GM23248 (cell line): ENCODE measurements around the gene DYRK1B. TPM values are rescaled to one million over a fixed set of nuclear protein-coding genes. Genes with fewer than 3 reads are reported as not detected.

Experiments used
- DNase-seq: peaks from one replicate; pipeline ENCODE4 v3.0.0-alpha.2; 2015
- H2AFZ ChIP-seq: fragments of 200-600 bp; sonication (generic); 2 replicates; pipeline ENCODE4 v1.6.1; 2016; ENCODE audit warnings: antibody characterized with exemption
- H3F3A ChIP-seq: fragments of 200-600 bp; sonication (generic); 2 replicates; pipeline ENCODE4 v1.6.1; 2016; ENCODE audit warnings: mild to moderate bottlenecking, antibody characterized with exemption, mixed run types; ENCODE audit not compliant: insufficient read depth
- H3K27ac ChIP-seq: fragments of 200-600 bp; sonication (generic); 2 replicates; pipeline ENCODE4 v1.5.1; 2016; ENCODE audit warnings: mild to moderate bottlenecking
- H3K27me3 ChIP-seq: fragments of 200-600 bp; sonication (generic); replicated peaks from 2 replicates; pipeline ENCODE4 v1.6.1; 2016; ENCODE audit warnings: mild to moderate bottlenecking; ENCODE audit not compliant: insufficient read depth
- H3K36me3 ChIP-seq: fragments of 200-600 bp; sonication (generic); 2 replicates; pipeline ENCODE4 v1.6.1; 2016; ENCODE audit warnings: low read depth, mild to moderate bottlenecking
- H3K4me1 ChIP-seq: fragments of 200-600 bp; sonication (generic); 2 replicates; pipeline ENCODE4 v1.6.1; 2016; ENCODE audit warnings: mild to moderate bottlenecking; ENCODE audit not compliant: insufficient read depth
- H3K4me2 ChIP-seq: fragments of 200-600 bp; sonication (generic); one replicate; pipeline ENCODE4 v1.6.1; 2016; ENCODE audit warnings: mild to moderate bottlenecking; ENCODE audit not compliant: unreplicated experiment
- H3K4me3 ChIP-seq: fragments of 200-600 bp; sonication (generic); 2 replicates; pipeline ENCODE4 v1.5.1; 2016; ENCODE audit warnings: mild to moderate bottlenecking
- H3K79me2 ChIP-seq: fragments of 200-600 bp; sonication (generic); 2 replicates; pipeline ENCODE4 v1.6.1; 2016; ENCODE audit warnings: mild to moderate bottlenecking; ENCODE audit not compliant: insufficient read depth
- H3K9ac ChIP-seq: fragments of 200-600 bp; sonication (generic); 2 replicates; pipeline ENCODE4 v1.6.1; 2016; ENCODE audit warnings: mild to moderate bottlenecking
- H3K9me2 ChIP-seq: fragments of 200-600 bp; sonication (generic); 2 replicates; pipeline ENCODE4 v1.6.1; 2016; ENCODE audit warnings: mixed run types, mild to moderate bottlenecking, moderate library complexity; ENCODE audit not compliant: insufficient read depth
- H3K9me3 ChIP-seq: fragments of 200-600 bp; sonication (generic); one replicate; pipeline ENCODE4 v1.6.1; 2017; ENCODE audit warnings: low read depth
- H4K20me1 ChIP-seq: fragments of 200-600 bp; sonication (generic); 2 replicates; pipeline ENCODE4 v1.6.0; 2016; ENCODE audit not compliant: insufficient read depth
- EZH2 ChIP-seq: fragments of 200-600 bp; sonication (generic); IDR thresholded peaks from 2 replicates; pipeline ENCODE4 v1.6.1; 2018; ENCODE audit warnings: antibody characterized with exemption, mild to moderate bottlenecking; ENCODE audit not compliant: insufficient read depth, poor library complexity, severe bottlenecking
- EZH2phosphoT487 ChIP-seq: fragments of 200-600 bp; sonication (generic); IDR thresholded peaks from 2 replicates; pipeline ENCODE4 v1.6.1; 2018; ENCODE audit warnings: antibody characterized with exemption, moderate library complexity, mild to moderate bottlenecking, low read depth; ENCODE audit not compliant: insufficient read depth
- WGBS, 2 experiments: methylation state at CpG; one replicate each; pipeline ENCODE4 v1.1.6; 2015 to 2017; ENCODE audit warnings: low lambda C conversion rate in 2 of 2, low coverage in 1 of 2; ENCODE audit errors: missing lambda C conversion rate in 2 of 2; 5-methylcytosine and 5-hydroxymethylcytosine counted together
- in situ Hi-C: fragments of 300-500 bp; cut with MboI; formaldehyde crosslinking; loops from 2 replicates; pipeline ENCODE4 v1.15.0; 2020
- polyA plus RNA-seq: library from polyadenylated mRNA; unstranded; fragments of >200 nt; fragmentation: Nextera tagmentation; extraction: Ambion mirVana; gene quantifications from 2 replicates; pipeline ENCODE4 v1.2.1, GENCODE V29; 2016
- total RNA-seq: library from RNA; depleted of rRNA; stranded (reverse); fragments of >200 nt; shearing (Covaris generic); gene quantifications from 2 replicates; pipeline ENCODE4 v1.2.3, GENCODE V29; 2014

DYRK1B gene
- total and polyA plus RNA-seq, 2 experiments from 2014 or later: 11.1 to 14.9 TPM

GRCh38 chr19:39825531-39826076 is 8.4 kb downstream of the DYRK1B start:
- in situ Hi-C loops: no loop called here
- Histone ChIP-seq H3K9ac (no peak overlapping the region), H3F3A (peaks cover 7% of the 10 kb centered on the region; the same call in 1 of the 2 replicates), H3K79me2 (peaks cover 16% of the 10 kb centered on the region), H3K4me3 (no peak overlapping the region), H3K27me3 (no peaks in the 10 kb centered on the region), H3K4me1 (peaks cover 5% of the 10 kb centered on the region), H3K9me2 (no peaks in the 10 kb centered on the region), H4K20me1 (no peaks in the 10 kb centered on the region), H3K27ac (no peak overlapping the region), H3K9me3 (no peaks in the 10 kb centered on the region), H3K4me2 (no peak overlapping the region), H3K36me3 (peaks cover 18% of the 10 kb centered on the region; the same call in 1 of the 2 replicates), H2AFZ (no peak overlapping the region)
- DNase-seq: no peak
- TF ChIP-seq EZH2phosphoT487 (no peak), EZH2 (no peak)
- 84 to 85% methylated on average over 9 to 17 of the region's 17 CpGs for WGBS, 2 experiments

- in situ Hi-C loops: no loop called here
- 87% methylated on average over 10 to 11 of the region's 11 CpGs for WGBS, 2 experiments
- Histone ChIP-seq H3K27me3 (no peaks in the 10 kb centered on the region), H3K9me3 (no peaks in the 10 kb centered on the region), H3K27ac (0 out of 2 replicates have a peak overlapping the region, but pooled peaks have one; percentile 29), H3K9ac (no peak overlapping the region), H3K4me2 (peak overlapping the region; percentile 88), H3K79me2 (peaks cover 16% of the 10 kb centered on the region; the same call in 1 of the 2 replicates), H3K9me2 (no peaks in the 10 kb centered on the region), H3F3A (peaks cover 7% of the 10 kb centered on the region; the same call in 1 of the 2 replicates), H3K4me1 (peaks cover 5% of the 10 kb centered on the region), H3K4me3 (no peak overlapping the region), H4K20me1 (no peaks in the 10 kb centered on the region), H2AFZ (peak overlapping the region; percentile 84), H3K36me3 (peaks cover 17% of the 10 kb centered on the region; the same call in 1 of the 2 replicates)
- no peak for DNase-seq
- TF ChIP-seq EZH2phosphoT487 (no peak), EZH2 (no peak)
Measured at GRCh38 chr19:39825093-39825463, 8.9 kb downstream of the DYRK1B start.

GRCh38 chr19:39824143-39825092 is 9.5 kb downstream of the DYRK1B start:
- Histone ChIP-seq H3F3A (peaks cover 7% of the 10 kb centered on the region; the same call in 1 of the 2 replicates), H3K36me3 (peaks cover 12% of the 10 kb centered on the region; the same call in 1 of the 2 replicates), H3K4me3 (peak overlapping the region; percentile 86), H3K27me3 (no peaks in the 10 kb centered on the region), H3K4me1 (peaks cover 5% of the 10 kb centered on the region), H3K9me2 (no peaks in the 10 kb centered on the region), H3K9me3 (no peaks in the 10 kb centered on the region), H3K27ac (0 out of 2 replicates have a peak overlapping the region, but pooled peaks have one; percentile 29), H4K20me1 (no peaks in the 10 kb centered on the region), H2AFZ (peak overlapping the region; percentile 84), H3K4me2 (peak overlapping the region; percentile 88), H3K9ac (peak overlapping the region; percentile 81), H3K79me2 (peaks cover 16% of the 10 kb centered on the region; the same call in 1 of the 2 replicates)
- TF ChIP-seq EZH2 (no peak), EZH2phosphoT487 (no peak)
- peak; percentile 97 for DNase-seq
- in situ Hi-C loops: no loop called here
- 4 to 6% methylated on average over 47 of the region's 47 CpGs for WGBS, 2 experiments

GRCh38 chr19:39823686-39824085 is 10.3 kb downstream of the DYRK1B start:
- WGBS, 2 experiments: 11 to 12% methylated on average over 7 of the region's 7 CpGs
- Histone ChIP-seq H3K79me2 (peaks cover 16% of the 10 kb centered on the region; the same call in 1 of the 2 replicates), H3K9ac (peak overlapping the region; percentile 81), H3K27me3 (no peaks in the 10 kb centered on the region), H3K4me1 (peaks cover 5% of the 10 kb centered on the region), H3K4me3 (peak overlapping the region; percentile 86), H4K20me1 (no peaks in the 10 kb centered on the region), H3K9me3 (no peaks in the 10 kb centered on the region), H3K36me3 (peaks cover 4% of the 10 kb centered on the region; the same call in 1 of the 2 replicates), H2AFZ (peak overlapping the region; percentile 84), H3K4me2 (peak overlapping the region; percentile 88), H3K9me2 (no peaks in the 10 kb centered on the region), H3K27ac (no peak overlapping the region), H3F3A (peaks cover 7% of the 10 kb centered on the region; the same call in 1 of the 2 replicates)
- DNase-seq: peak; percentile 18
- in situ Hi-C loops: no loop called here
- TF ChIP-seq EZH2 (no peak), EZH2phosphoT487 (no peak)
